Uterus (tissue), 4 donors: ENCODE measurements around the gene SFMBT2. TPM values are rescaled to one million over a fixed set of nuclear protein-coding genes. Genes with fewer than 3 reads are reported as not detected.

Experiments used
- DNase-seq, 2 donors: peaks; one replicate each; pipeline ENCODE4 v3.0.0-alpha.2; 2019 to 2020
- H3K27ac ChIP-seq, 2 donors: fragments of 200-600 bp; sonication (generic); 1 replicate in 1 of 2; 2 replicates in 1 of 2; pipeline ENCODE4 v1.5.1; 2016 to 2018
- H3K27me3 ChIP-seq, 2 donors: fragments of 200-600 bp; sonication (generic); one replicate each; pipeline ENCODE4 v1.5.1; 2018 to 2019; ENCODE audit warnings: control low read depth in 1 of 2
- H3K36me3 ChIP-seq, 2 donors: fragments of 200-600 bp; sonication (generic); one replicate each; pipeline ENCODE4 v1.5.1; 2019; ENCODE audit warnings: control low read depth in 1 of 2
- H3K4me1 ChIP-seq, 2 donors: fragments of 200-600 bp; sonication (generic); one replicate each; pipeline ENCODE4 v1.5.1; 2018 to 2019; ENCODE audit warnings: control low read depth in 1 of 2
- H3K4me3 ChIP-seq, 2 donors: fragments of 200-600 bp; sonication (generic); 1 replicate in 1 of 2; 2 replicates in 1 of 2; pipeline ENCODE4 v1.5.1; 2018 to 2019; ENCODE audit warnings: mild to moderate bottlenecking in 1 of 2
- H3K9me3 ChIP-seq, 2 donors: fragments of 200-600 bp; sonication (generic); one replicate each; pipeline ENCODE4 v1.5.1; 2019; ENCODE audit warnings: control low read depth in 1 of 2
- POLR2A ChIP-seq, 2 donors: fragments of 450-650 bp; IDR thresholded peaks; one replicate each; pipeline ENCODE4 v1.6.1; 2016; ENCODE audit warnings: antibody characterized with exemption in 2 of 2, mild to moderate bottlenecking in 1 of 2, moderate library complexity in 1 of 2
- intact Hi-C: fragments of 100-400 bp; cut with DNase I; formaldehyde crosslinking; loops from one replicate; pipeline ENCODE4 v1.15.1; 2023; ENCODE audit warnings: low total_unique reads
- total RNA-seq, 4 donors: library from RNA; depleted of rRNA in 3 of 4; stranded (reverse); fragments of >200 nt in 3 of 4; gene quantifications; one replicate each; pipeline versions ENCODE4 v1.1.0 to v1.2.4, GENCODE V29; 2014 to 2023
- TF ChIP-seq, protein P1 (sequence below), 4 experiments: fragments of 200-600 bp in 2 of 4; fragments of 450-650 bp in 2 of 4; sonication (generic) in 2 of 4; IDR thresholded peaks; one replicate each; pipeline ENCODE4 v1.5.1; 2016 to 2019; ENCODE audit warnings: antibody characterized with exemption in 4 of 4, mild to moderate bottlenecking in 2 of 4, moderate library complexity in 1 of 4
- donor health status: DM: yes; HTN: yes; CAD: no.

SFMBT2 gene
- total RNA-seq, 4 donors from 2014 or later: 7.7 to 23.4 (median 14.7) TPM

DNA sequence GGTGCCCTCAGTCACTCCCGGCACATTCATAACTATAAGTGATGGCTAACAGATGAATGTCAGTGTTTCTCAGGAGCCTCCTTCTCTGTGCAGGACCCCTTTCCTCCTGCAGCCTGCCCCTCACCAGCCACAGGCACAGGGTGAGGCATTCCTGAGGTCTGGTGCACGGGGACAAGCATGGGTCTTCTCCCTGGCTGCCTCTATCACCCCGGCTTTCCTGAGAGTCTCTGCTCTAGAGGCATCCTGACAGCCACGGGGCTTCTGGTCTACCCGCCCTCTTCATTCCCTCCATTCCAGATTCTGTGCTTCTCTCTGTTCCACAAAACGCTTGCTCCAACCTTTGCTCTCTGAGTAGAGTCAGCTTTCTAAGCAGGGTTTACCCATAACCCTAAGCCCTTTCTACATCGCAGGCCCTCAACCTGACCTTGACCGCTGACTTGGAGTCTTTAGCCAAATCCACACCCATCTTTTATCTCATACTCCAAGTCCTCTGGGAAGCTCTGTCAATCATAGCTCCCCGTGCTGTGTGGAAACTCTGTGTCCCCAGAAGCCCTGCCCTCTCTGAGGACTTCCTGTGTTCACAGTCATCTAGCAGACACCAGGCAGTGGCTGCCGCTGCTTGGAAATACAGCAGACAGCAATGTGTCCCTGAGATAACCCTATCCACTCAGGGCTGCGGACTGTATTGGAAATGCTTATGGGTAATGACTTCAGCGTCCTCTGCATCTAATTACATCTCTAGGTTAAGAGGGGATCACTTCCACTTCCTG is 159.0 kb downstream of the SFMBT2 start:
- no peak for TF ChIP-seq POLR2A (IDR thresholded peaks at IDR 0.05)
- TF ChIP-seq, protein P1, sequence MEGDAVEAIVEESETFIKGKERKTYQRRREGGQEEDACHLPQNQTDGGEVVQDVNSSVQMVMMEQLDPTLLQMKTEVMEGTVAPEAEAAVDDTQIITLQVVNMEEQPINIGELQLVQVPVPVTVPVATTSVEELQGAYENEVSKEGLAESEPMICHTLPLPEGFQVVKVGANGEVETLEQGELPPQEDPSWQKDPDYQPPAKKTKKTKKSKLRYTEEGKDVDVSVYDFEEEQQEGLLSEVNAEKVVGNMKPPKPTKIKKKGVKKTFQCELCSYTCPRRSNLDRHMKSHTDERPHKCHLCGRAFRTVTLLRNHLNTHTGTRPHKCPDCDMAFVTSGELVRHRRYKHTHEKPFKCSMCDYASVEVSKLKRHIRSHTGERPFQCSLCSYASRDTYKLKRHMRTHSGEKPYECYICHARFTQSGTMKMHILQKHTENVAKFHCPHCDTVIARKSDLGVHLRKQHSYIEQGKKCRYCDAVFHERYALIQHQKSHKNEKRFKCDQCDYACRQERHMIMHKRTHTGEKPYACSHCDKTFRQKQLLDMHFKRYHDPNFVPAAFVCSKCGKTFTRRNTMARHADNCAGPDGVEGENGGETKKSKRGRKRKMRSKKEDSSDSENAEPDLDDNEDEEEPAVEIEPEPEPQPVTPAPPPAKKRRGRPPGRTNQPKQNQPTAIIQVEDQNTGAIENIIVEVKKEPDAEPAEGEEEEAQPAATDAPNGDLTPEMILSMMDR (IDR thresholded peaks at IDR 0.05): no peak
- no peak overlapping the region for H3K4me3 ChIP-seq
- DNase-seq: no peak
- intact Hi-C loops: no loop called here
- H3K4me1 ChIP-seq: no peaks in the 10 kb centered on the region
- no peaks in the 10 kb centered on the region for H3K27me3 ChIP-seq
- no peak overlapping the region for H3K27ac ChIP-seq
- no peaks in the 10 kb centered on the region for H3K36me3 ChIP-seq
- no peaks in the 10 kb centered on the region for H3K9me3 ChIP-seq

DNA sequence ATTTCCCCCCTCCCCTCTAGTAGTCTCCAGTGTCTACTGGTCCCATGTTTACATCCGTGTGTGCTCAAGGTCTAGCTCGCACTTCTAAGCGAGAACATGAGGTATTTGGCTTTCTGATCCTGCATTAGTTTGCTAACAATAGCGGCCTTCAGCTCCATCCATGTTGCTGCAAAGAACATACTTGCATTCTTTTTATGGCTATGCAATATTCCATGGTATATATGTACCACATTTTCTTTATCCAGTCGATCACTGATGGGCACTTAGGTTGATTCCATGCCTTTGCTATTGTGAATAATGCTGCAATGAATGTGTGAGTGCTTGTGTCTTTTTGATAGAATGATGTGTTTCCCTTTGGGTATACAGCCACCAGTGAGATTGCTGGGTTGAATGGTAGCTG is 160.6 kb downstream of the SFMBT2 start:
- intact Hi-C loops: no loop called here
- Histone ChIP-seq H3K4me3 (no peak overlapping the region), H3K27me3 (no peaks in the 10 kb centered on the region), H3K4me1 (no peaks in the 10 kb centered on the region), H3K9me3 (no peaks in the 10 kb centered on the region), H3K36me3 (no peaks in the 10 kb centered on the region), H3K27ac (no peak overlapping the region)
- DNase-seq: no peak
- TF ChIP-seq, protein P1 (IDR thresholded peaks at IDR 0.05): no peak
- TF ChIP-seq POLR2A (IDR thresholded peaks at IDR 0.05): no peak

DNA sequence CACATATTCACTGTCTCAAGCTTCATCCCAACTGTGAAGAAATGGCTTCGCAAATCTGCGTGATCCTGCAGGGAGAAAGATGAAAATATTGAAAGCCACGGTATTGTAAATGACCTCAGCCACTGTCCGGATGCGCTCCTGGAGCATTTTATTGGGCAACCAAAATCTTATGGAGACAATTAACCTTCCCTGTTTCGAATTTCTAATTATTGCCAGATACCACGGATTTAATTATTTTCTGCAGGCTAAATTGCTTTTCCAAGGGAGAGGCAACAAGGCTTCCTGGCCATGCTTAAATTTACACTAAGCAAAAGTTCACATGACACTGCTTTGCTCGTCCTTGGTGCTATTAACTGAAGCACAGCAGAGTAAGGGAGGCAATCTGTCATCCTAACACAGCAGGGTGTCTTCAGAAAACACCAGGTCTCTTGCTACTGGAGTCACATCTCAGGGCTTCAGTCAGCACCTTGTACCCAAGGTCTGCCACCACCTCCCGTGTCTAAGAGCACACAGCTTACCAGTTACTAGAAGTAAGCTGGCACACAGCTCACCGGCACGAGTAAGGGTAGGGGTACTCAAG is 162.2 kb downstream of the SFMBT2 start:
- no peaks in the 10 kb centered on the region for H3K9me3 ChIP-seq
- intact Hi-C loops: no loop called here
- no peak overlapping the region for H3K27ac ChIP-seq
- no peaks in the 10 kb centered on the region for H3K4me1 ChIP-seq
- no peaks in the 10 kb centered on the region for H3K27me3 ChIP-seq
- TF ChIP-seq POLR2A (IDR thresholded peaks at IDR 0.05): no peak
- TF ChIP-seq, protein P1 (IDR thresholded peaks at IDR 0.05): no peak
- DNase-seq: no peak
- no peak overlapping the region for H3K4me3 ChIP-seq
- H3K36me3 ChIP-seq: no peaks in the 10 kb centered on the region

GRCh38 chr10:7248148-7248547 is 162.7 kb downstream of the SFMBT2 start:
- intact Hi-C loops: no loop called here

GRCh38 chr10:7245505-7245904 is 165.3 kb downstream of the SFMBT2 start:
- no peak overlapping the region for H3K27ac ChIP-seq
- H3K4me3 ChIP-seq: no peak overlapping the region
- intact Hi-C loops: no loop called here
- no peaks in the 10 kb centered on the region for H3K36me3 ChIP-seq
- DNase-seq: no peak
- TF ChIP-seq POLR2A (IDR thresholded peaks at IDR 0.05): no peak
- no peaks in the 10 kb centered on the region for H3K27me3 ChIP-seq
- no peaks in the 10 kb centered on the region for H3K4me1 ChIP-seq
- H3K9me3 ChIP-seq: no peaks in the 10 kb centered on the region

More at GRCh38 chr10:7248148-7248547, 162.7 kb downstream of the SFMBT2 start:
- Histone ChIP-seq H3K4me3 (no peak overlapping the region), H3K9me3 (no peaks in the 10 kb centered on the region), H3K27ac (no peak overlapping the region), H3K4me1 (no peaks in the 10 kb centered on the region), H3K27me3 (no peaks in the 10 kb centered on the region), H3K36me3 (no peaks in the 10 kb centered on the region)
- no peak for DNase-seq
- TF ChIP-seq, protein P1 (IDR thresholded peaks at IDR 0.05): no peak
- no peak for TF ChIP-seq POLR2A (IDR thresholded peaks at IDR 0.05)
